CD4-positive, alpha-beta T cell treated with Interleukin-12 subunit alpha and Interleukin-12 subunit beta, for 1 hour (primary cell): ENCODE results near the gene INCA1.

Experiments
- DNase-seq: peaks from one replicate; pipeline ENCODE4 v3.0.0-alpha.2; 2020

The INCA1 gene

DNA sequence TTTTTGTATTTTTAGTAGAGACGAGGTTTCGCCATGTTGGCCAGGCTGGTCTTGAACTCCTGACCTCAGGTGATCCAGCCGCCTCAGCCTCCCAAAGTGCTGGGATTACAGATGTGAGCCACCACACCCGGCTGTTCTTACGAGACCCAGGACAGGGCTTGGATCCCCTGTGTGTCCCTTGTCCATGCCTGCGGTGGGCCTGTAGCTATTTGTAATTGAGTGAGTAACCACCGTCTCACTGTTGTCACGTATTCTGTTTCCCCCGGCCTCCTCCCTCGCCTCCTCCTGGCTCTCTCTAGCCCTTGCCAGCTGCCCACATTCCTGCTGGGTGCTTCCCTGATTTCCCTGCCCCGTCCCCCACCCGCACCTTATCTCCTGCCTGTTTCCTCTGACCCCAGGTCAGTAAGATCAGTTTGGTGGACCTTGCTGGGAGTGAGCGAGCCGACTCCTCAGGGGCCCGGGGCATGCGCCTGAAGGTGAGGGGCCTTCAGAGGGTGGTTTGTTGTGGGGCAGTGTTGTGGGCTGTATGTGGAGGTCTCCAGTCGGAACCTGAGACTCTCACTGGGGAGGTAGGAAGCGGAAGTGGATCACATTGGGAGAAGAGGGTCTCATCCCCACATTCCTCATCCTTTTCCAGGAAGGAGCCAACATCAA lies 6.0 kb upstream of the INCA1 start:
- no peak for DNase-seq

- DNase-seq: no peak
These were observed 4.9 kb upstream of the INCA1 start for GRCh38 chr17:5002121-5002788.

DNA sequence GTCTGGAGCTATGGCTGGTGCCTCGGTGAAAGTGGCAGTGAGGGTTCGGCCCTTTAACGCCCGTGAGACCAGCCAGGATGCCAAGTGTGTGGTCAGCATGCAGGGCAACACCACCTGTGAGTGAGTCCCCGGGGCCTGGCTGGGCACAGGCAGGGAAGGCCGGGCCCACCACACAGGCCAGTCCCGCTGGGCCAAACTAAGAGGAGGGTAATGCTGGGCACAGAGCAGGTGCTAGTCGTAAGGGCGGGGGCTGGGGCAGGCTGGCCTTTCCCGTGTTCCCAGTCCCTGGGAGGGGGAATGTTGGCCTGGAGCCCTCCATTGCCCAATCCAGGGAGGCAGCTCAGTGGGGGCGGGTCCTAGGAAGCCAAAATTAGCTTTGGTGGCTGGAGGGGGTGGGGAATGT lies 2.9 kb upstream of the INCA1 start:
- DNase-seq: no peak

GRCh38 chr17:4999430-5000093 lies 2.2 kb upstream of the INCA1 start:
- no peak for DNase-seq

GRCh38 chr17:4998732-4999429 lies 1.6 kb upstream of the INCA1 start:
- DNase-seq: no peak

- DNase-seq: no peak
These were observed 857 bp upstream of the INCA1 start for GRCh38 chr17:4998027-4998731.

GRCh38 chr17:4994081-4994595 lies 3.2 kb downstream of the INCA1 start:
- no peak for DNase-seq

GRCh38 chr17:4987767-4988567 lies 9.4 kb downstream of the INCA1 start:
- no peak for DNase-seq

GRCh38 chr17:4986951-4987766 lies 10.2 kb downstream of the INCA1 start, which contains the start of gene CAMTA2:
Gene CAMTA2 (minus strand): TSS chr17:4987675. CDS start chr17:4986222, 1,453 bp downstream.
- peak; percentile 87 for DNase-seq

- no peak for DNase-seq
These were observed 10.9 kb downstream of the INCA1 start for GRCh38 chr17:4986403-4986802.

DNA sequence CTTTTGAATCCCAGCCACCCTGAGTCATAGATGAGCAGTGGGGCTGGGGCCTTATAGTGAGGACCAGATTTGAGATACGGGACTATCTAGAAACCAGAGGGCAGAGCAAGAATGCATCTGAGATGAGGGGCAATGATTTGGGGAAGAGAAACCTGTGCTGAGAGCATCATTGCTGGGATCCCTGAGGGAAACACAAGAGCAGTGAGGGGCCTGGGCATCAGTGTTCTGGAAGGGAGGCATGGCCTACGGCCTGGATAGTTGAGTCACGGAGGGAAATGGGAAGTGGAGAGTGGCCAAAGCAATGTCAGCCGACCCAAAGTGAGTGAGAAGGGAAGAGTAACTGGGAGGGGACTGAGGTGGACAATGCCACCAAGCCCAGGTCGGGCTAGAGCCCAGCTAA lies 15.0 kb downstream of the INCA1 start:
- no peak for DNase-seq

DNA sequence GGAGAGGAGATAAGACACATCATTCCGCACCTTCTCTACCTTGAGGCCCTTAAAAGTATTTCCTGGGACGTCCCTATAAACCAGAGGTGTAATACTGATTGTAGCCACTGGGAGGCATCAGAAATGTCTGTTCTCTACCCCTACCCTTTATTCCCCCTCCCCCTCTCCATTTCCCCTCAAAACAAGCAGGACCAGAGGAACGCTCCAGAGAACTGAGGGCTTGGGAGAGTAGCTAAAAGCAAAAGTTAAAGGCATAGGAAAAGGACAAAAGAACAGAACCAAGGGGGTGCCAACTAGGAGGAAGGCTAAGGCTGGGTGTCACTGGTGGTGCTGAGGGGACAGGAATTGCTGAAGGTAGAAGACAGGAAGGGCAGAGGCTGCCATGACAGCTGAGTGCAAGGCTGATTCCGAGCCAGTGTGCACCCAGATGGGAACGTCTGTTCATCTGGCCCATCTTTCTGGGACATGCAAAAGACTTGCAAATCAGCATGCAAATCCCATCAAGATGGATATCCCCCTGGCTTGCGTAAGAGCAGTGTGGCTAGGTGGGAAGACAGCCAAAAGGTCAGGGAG lies 16.6 kb downstream of the INCA1 start:
- DNase-seq: peak; percentile 78

DNA sequence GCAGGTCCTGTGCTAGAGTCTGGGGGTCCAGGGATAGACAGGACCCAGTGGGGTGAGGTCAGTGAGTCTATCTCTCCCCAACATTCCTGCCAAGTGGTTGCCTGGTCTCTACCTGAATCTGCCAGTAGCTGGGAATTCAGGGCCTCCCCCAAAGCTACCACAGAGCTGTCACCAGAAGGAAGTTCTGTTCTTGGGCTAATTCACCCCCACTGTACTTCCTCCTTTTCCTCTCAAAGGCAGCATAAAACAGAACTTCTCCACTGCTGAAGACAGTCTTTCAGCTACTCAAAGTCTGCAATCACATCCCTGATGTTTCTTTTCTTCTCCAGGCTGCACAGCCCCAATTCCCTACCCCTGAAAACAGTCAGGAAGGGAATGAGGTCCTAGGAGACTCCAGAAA lies 18.6 kb downstream of the INCA1 start:
- DNase-seq: no peak

GRCh38 chr17:4974115-4974670 lies 23.1 kb downstream of the INCA1 start:
- no peak for DNase-seq

- no peak for DNase-seq
These were observed 23.8 kb downstream of the INCA1 start for GRCh38 chr17:4973256-4974114.

- no peak for DNase-seq
These were observed 24.6 kb downstream of the INCA1 start for GRCh38 chr17:4972752-4973151.

DNA sequence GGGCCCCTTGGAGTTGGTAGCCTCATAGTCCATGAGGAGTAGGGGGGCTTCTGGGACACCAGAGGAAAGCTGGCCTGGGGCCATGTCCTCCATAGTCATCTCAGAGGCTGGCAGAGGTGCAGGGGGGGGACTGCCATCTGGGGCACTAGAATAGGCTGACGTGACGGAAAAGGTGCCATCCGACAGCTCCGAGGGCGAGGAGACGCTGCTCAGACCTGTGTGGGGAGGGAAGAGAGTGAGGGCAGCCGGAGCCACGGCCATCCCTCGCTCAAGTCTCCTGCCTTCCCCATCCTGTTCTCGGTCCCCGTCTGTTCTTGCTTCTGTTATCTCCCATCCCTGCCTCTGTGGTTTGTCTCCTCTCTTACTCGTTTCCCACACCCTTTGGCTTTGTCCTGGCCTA lies 25.0 kb downstream of the INCA1 start:
- no peak for DNase-seq

- DNase-seq: no peak
These were observed 25.5 kb downstream of the INCA1 start for GRCh38 chr17:4971826-4972225.

DNA sequence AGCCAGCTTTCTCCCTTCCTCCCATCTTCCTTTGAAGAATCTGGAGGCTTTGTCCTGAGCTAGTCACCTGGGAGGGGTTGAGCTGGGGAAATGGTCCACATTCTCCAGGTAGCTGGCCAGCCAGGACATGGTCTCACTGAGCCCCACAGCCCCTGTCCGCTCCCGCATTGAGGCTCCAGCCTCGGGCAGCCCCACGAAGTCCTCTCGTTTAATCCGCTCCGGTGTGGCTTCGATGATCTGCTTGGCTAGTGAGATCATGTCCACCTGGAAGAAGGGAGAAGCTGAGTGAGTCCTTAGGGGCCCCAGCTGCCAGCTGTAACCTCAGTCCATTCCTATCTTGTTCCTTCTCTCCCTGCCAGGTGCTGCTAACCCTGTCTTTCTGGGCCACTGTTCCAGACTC lies 27.0 kb downstream of the INCA1 start:
- no peak for DNase-seq
